ENCODE data around the gene SLC12A9. TPM values are rescaled to one million over a fixed set of nuclear protein-coding genes. Genes with fewer than 3 reads are reported as not detected.

SLC12A9 gene
- total RNA-seq, 1 donor from 2014 or later, result 30.5 TPM

GRCh38 chr7:100837099-100837836 lies 15.2 kb upstream of the SLC12A9 start:
- TF ChIP-seq CTCF (IDR thresholded peaks at IDR 0.05; ENCODE audit: insufficient read depth, low read depth, low read length) (no peak), EZH2 (IDR thresholded peaks at IDR 0.05; ENCODE audit: insufficient read depth, low read length) (no peak)
- no peaks in the 10 kb centered on the region for H3K36me3 ChIP-seq (ENCODE audit: insufficient read depth, low read length)
- peak overlapping the region; percentile 79 for H3K4me2 ChIP-seq (ENCODE audit: low read length)
- no peaks in the 10 kb centered on the region for H4K20me1 ChIP-seq (ENCODE audit: insufficient read depth, low read length)
- H2AFZ ChIP-seq (ENCODE audit: low read depth, low read length), result peak overlapping the region; percentile 92
- Mint-ChIP-seq H3K9me3 (ENCODE audit: unreplicated experiment) (peaks cover 3% of the 10 kb centered on the region), H3K36me3 (ENCODE audit: low read depth, unreplicated experiment) (peaks cover 4% of the 10 kb centered on the region), H3K27ac (ENCODE audit: unreplicated experiment) (peak overlapping the region; percentile 83), H3K27me3 (ENCODE audit: low read depth, unreplicated experiment) (no peaks in the 10 kb centered on the region), H3K4me1 (ENCODE audit: low read depth, unreplicated experiment) (peaks cover 17% of the 10 kb centered on the region), H3K4me3 (ENCODE audit: unreplicated experiment) (peak overlapping the region; percentile 62)
- FAIRE-seq (no peak), DNase-seq (ENCODE audit: low read depth) (peak; percentile 85)
- H3K4me3 ChIP-seq (ENCODE audit: insufficient read depth, low read depth, low read length), result peak overlapping the region; percentile 42
- no peaks in the 10 kb centered on the region for H3K9me3 ChIP-seq (ENCODE audit: insufficient read depth, low read depth, low read length)
- H3K79me2 ChIP-seq (ENCODE audit: insufficient read depth, low read length), result no peaks in the 10 kb centered on the region
- H3K4me1 ChIP-seq (ENCODE audit: insufficient read depth, low read length), result peaks cover 2% of the 10 kb centered on the region
- H3K27ac ChIP-seq (ENCODE audit: low read depth, low read length), result peak overlapping the region; percentile 46
- H3K27me3 ChIP-seq (ENCODE audit: insufficient read depth, low read length), result no peaks in the 10 kb centered on the region
- H3K9ac ChIP-seq (ENCODE audit: low read length), result peak overlapping the region; percentile 58

- Mint-ChIP-seq H3K27ac (ENCODE audit: unreplicated experiment) (no peak overlapping the region), H3K9me3 (ENCODE audit: unreplicated experiment) (peaks cover under 1% of the 10 kb centered on the region), H3K27me3 (ENCODE audit: low read depth, unreplicated experiment) (no peaks in the 10 kb centered on the region), H3K36me3 (ENCODE audit: low read depth, unreplicated experiment) (peaks cover 2% of the 10 kb centered on the region), H3K4me1 (ENCODE audit: low read depth, unreplicated experiment) (peaks cover 17% of the 10 kb centered on the region), H3K4me3 (ENCODE audit: unreplicated experiment) (no peak overlapping the region)
- FAIRE-seq, result no peak
- Histone ChIP-seq H3K4me3 (ENCODE audit: insufficient read depth, low read depth, low read length) (no peak overlapping the region), H3K36me3 (ENCODE audit: insufficient read depth, low read length) (no peaks in the 10 kb centered on the region), H3K27me3 (ENCODE audit: insufficient read depth, low read length) (no peaks in the 10 kb centered on the region), H3K4me2 (ENCODE audit: low read length) (no peak overlapping the region), H3K27ac (ENCODE audit: low read depth, low read length) (no peak overlapping the region), H2AFZ (ENCODE audit: low read depth, low read length) (no peak overlapping the region), H3K9me3 (ENCODE audit: insufficient read depth, low read depth, low read length) (no peaks in the 10 kb centered on the region), H3K9ac (ENCODE audit: low read length) (no peak overlapping the region), H3K79me2 (ENCODE audit: insufficient read depth, low read length) (no peaks in the 10 kb centered on the region), H3K4me1 (ENCODE audit: insufficient read depth, low read length) (peaks cover 2% of the 10 kb centered on the region), H4K20me1 (ENCODE audit: insufficient read depth, low read length) (no peaks in the 10 kb centered on the region)
- DNase-seq (ENCODE audit: low read depth), result no peak
- TF ChIP-seq CTCF (IDR thresholded peaks at IDR 0.05; ENCODE audit: insufficient read depth, low read depth, low read length) (no peak), EZH2 (IDR thresholded peaks at IDR 0.05; ENCODE audit: insufficient read depth, low read length) (no peak)
These were observed 13.2 kb upstream of the SLC12A9 start for GRCh38 chr7:100839361-100839760.

GRCh38 chr7:100840470-100841100 lies 11.9 kb upstream of the SLC12A9 start:
- Mint-ChIP-seq H3K9me3 (ENCODE audit: unreplicated experiment) (no peaks in the 10 kb centered on the region), H3K27me3 (ENCODE audit: low read depth, unreplicated experiment) (no peaks in the 10 kb centered on the region), H3K4me1 (ENCODE audit: low read depth, unreplicated experiment) (peaks cover 16% of the 10 kb centered on the region), H3K4me3 (ENCODE audit: unreplicated experiment) (peak overlapping the region; percentile 11), H3K27ac (ENCODE audit: unreplicated experiment) (peak overlapping the region; percentile 60), H3K36me3 (ENCODE audit: low read depth, unreplicated experiment) (peaks cover 2% of the 10 kb centered on the region)
- no peaks in the 10 kb centered on the region for H3K27me3 ChIP-seq (ENCODE audit: insufficient read depth, low read length)
- H3K36me3 ChIP-seq (ENCODE audit: insufficient read depth, low read length), result no peaks in the 10 kb centered on the region
- no peak overlapping the region for H3K4me2 ChIP-seq (ENCODE audit: low read length)
- no peaks in the 10 kb centered on the region for H4K20me1 ChIP-seq (ENCODE audit: insufficient read depth, low read length)
- H3K4me3 ChIP-seq (ENCODE audit: insufficient read depth, low read depth, low read length), result no peak overlapping the region
- H2AFZ ChIP-seq (ENCODE audit: low read depth, low read length), result no peak overlapping the region
- FAIRE-seq, result no peak
- peaks cover 2% of the 10 kb centered on the region for H3K4me1 ChIP-seq (ENCODE audit: insufficient read depth, low read length)
- no peak overlapping the region for H3K27ac ChIP-seq (ENCODE audit: low read depth, low read length)
- no peak for DNase-seq (ENCODE audit: low read depth)
- no peaks in the 10 kb centered on the region for H3K9me3 ChIP-seq (ENCODE audit: insufficient read depth, low read depth, low read length)
- TF ChIP-seq CTCF (IDR thresholded peaks at IDR 0.05; ENCODE audit: insufficient read depth, low read depth, low read length) (no peak), EZH2 (IDR thresholded peaks at IDR 0.05; ENCODE audit: insufficient read depth, low read length) (no peak)
- no peaks in the 10 kb centered on the region for H3K79me2 ChIP-seq (ENCODE audit: insufficient read depth, low read length)
- no peak overlapping the region for H3K9ac ChIP-seq (ENCODE audit: low read length)

Measured in astrocyte (in vitro differentiated cells and primary cell).